Stomach (tissue), 4 donors: ENCODE measurements around the gene XKR3.

Experiments
- EP300 ChIP-seq: sonication (generic); formaldehyde crosslinking; IDR thresholded peaks from one replicate; pipeline ENCODE4 v1.6.1; 2017; ENCODE audit warnings: antibody characterized with exemption
- POLR2A ChIP-seq, 4 donors: fragments of 450-650 bp; IDR thresholded peaks; one replicate each; pipeline ENCODE4 v1.6.1; 2016; ENCODE audit warnings: antibody characterized with exemption in 4 of 4, control low read depth in 2 of 4, mild to moderate bottlenecking in 1 of 4, moderate library complexity in 1 of 4
- POLR2AphosphoS5 ChIP-seq, 3 donors: sonication (generic); formaldehyde crosslinking; IDR thresholded peaks; one replicate each; pipeline ENCODE4 v1.6.1; 2016; ENCODE audit warnings: antibody characterized with exemption in 3 of 3
- TF ChIP-seq, protein P1 (sequence below), 7 experiments: fragments of 450-650 bp in 4 of 7; fragments of 200-600 bp in 3 of 7; sonication (generic) in 3 of 7; IDR thresholded peaks; one replicate each; pipeline ENCODE4 v1.5.1; 2016 to 2019; ENCODE audit warnings: antibody characterized with exemption in 7 of 7, control low read depth in 2 of 7, mild to moderate bottlenecking in 1 of 7

- TF ChIP-seq, protein P1, sequence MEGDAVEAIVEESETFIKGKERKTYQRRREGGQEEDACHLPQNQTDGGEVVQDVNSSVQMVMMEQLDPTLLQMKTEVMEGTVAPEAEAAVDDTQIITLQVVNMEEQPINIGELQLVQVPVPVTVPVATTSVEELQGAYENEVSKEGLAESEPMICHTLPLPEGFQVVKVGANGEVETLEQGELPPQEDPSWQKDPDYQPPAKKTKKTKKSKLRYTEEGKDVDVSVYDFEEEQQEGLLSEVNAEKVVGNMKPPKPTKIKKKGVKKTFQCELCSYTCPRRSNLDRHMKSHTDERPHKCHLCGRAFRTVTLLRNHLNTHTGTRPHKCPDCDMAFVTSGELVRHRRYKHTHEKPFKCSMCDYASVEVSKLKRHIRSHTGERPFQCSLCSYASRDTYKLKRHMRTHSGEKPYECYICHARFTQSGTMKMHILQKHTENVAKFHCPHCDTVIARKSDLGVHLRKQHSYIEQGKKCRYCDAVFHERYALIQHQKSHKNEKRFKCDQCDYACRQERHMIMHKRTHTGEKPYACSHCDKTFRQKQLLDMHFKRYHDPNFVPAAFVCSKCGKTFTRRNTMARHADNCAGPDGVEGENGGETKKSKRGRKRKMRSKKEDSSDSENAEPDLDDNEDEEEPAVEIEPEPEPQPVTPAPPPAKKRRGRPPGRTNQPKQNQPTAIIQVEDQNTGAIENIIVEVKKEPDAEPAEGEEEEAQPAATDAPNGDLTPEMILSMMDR (IDR thresholded peaks at IDR 0.05), result no peak
- TF ChIP-seq POLR2A (IDR thresholded peaks at IDR 0.05) (no peak), POLR2AphosphoS5 (IDR thresholded peaks at IDR 0.05) (no peak), EP300 (no peak)
Measured at GRCh38 chr22:16818538-16818937, 6.7 kb downstream of the XKR3 start.
